ENCODE results near the gene RELL2. TPM values are rescaled to one million over a fixed set of nuclear protein-coding genes. Genes with fewer than 3 reads are reported as not detected.

Gene RELL2
- total RNA-seq, 1 donor from 2014 or later: 12.9 TPM

GRCh38 chr5:141598391-141599345 is 38.1 kb upstream of the RELL2 start:
- Histone ChIP-seq H3K4me2 (ENCODE audit: low read length) (peak overlapping the region; percentile 25), H3K4me1 (ENCODE audit: insufficient read depth, low read length) (no peaks in the 10 kb centered on the region), H2AFZ (ENCODE audit: low read depth, low read length) (no peak overlapping the region), H3K79me2 (ENCODE audit: insufficient read depth, low read length) (peaks cover 79% of the 10 kb centered on the region), H4K20me1 (ENCODE audit: insufficient read depth, low read length) (peaks cover 35% of the 10 kb centered on the region), H3K36me3 (ENCODE audit: insufficient read depth, low read length) (no peaks in the 10 kb centered on the region), H3K9ac (ENCODE audit: low read length) (no peak overlapping the region), H3K27ac (ENCODE audit: low read depth, low read length) (no peak overlapping the region), H3K4me3 (ENCODE audit: insufficient read depth, low read depth, low read length) (no peak overlapping the region), H3K9me3 (ENCODE audit: insufficient read depth, low read depth, low read length) (no peaks in the 10 kb centered on the region), H3K27me3 (ENCODE audit: insufficient read depth, low read length) (no peaks in the 10 kb centered on the region)
- peaks cover 2% of the 10 kb centered on the region for H3K4me1 Mint-ChIP-seq (ENCODE audit: low read depth, unreplicated experiment)
- H3K27ac Mint-ChIP-seq (ENCODE audit: unreplicated experiment): no peak overlapping the region
- peaks cover 3% of the 10 kb centered on the region for H3K36me3 Mint-ChIP-seq (ENCODE audit: low read depth, unreplicated experiment)
- DNase-seq (ENCODE audit: low read depth) (peak; percentile 57), FAIRE-seq (no peak)
- no peaks in the 10 kb centered on the region for H3K9me3 Mint-ChIP-seq (ENCODE audit: unreplicated experiment)
- TF ChIP-seq, protein P1, sequence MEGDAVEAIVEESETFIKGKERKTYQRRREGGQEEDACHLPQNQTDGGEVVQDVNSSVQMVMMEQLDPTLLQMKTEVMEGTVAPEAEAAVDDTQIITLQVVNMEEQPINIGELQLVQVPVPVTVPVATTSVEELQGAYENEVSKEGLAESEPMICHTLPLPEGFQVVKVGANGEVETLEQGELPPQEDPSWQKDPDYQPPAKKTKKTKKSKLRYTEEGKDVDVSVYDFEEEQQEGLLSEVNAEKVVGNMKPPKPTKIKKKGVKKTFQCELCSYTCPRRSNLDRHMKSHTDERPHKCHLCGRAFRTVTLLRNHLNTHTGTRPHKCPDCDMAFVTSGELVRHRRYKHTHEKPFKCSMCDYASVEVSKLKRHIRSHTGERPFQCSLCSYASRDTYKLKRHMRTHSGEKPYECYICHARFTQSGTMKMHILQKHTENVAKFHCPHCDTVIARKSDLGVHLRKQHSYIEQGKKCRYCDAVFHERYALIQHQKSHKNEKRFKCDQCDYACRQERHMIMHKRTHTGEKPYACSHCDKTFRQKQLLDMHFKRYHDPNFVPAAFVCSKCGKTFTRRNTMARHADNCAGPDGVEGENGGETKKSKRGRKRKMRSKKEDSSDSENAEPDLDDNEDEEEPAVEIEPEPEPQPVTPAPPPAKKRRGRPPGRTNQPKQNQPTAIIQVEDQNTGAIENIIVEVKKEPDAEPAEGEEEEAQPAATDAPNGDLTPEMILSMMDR (IDR thresholded peaks at IDR 0.05; ENCODE audit: insufficient read depth, low read depth, low read length): no peak
- no peak for TF ChIP-seq EZH2 (IDR thresholded peaks at IDR 0.05; ENCODE audit: insufficient read depth, low read length)
- H3K4me3 Mint-ChIP-seq (ENCODE audit: unreplicated experiment): no peak overlapping the region
- no peaks in the 10 kb centered on the region for H3K27me3 Mint-ChIP-seq (ENCODE audit: low read depth, unreplicated experiment)

- no peak overlapping the region for H3K4me3 ChIP-seq (ENCODE audit: insufficient read depth, low read depth, low read length)
- Mint-ChIP-seq H3K36me3 (ENCODE audit: low read depth, unreplicated experiment) (no peaks in the 10 kb centered on the region), H3K27me3 (ENCODE audit: low read depth, unreplicated experiment) (no peaks in the 10 kb centered on the region), H3K27ac (ENCODE audit: unreplicated experiment) (peak overlapping the region; percentile 47), H3K9me3 (ENCODE audit: unreplicated experiment) (no peaks in the 10 kb centered on the region), H3K4me1 (ENCODE audit: low read depth, unreplicated experiment) (peaks cover 9% of the 10 kb centered on the region), H3K4me3 (ENCODE audit: unreplicated experiment) (no peak overlapping the region)
- H3K79me2 ChIP-seq (ENCODE audit: insufficient read depth, low read length): peaks cover 91% of the 10 kb centered on the region
- no peak for FAIRE-seq
- no peak overlapping the region for H3K9ac ChIP-seq (ENCODE audit: low read length)
- H2AFZ ChIP-seq (ENCODE audit: low read depth, low read length): no peak overlapping the region
- H3K27ac ChIP-seq (ENCODE audit: low read depth, low read length): no peak overlapping the region
- no peak overlapping the region for H3K4me2 ChIP-seq (ENCODE audit: low read length)
- no peak for DNase-seq (ENCODE audit: low read depth)
- no peak for TF ChIP-seq EZH2 (IDR thresholded peaks at IDR 0.05; ENCODE audit: insufficient read depth, low read length)
- TF ChIP-seq, protein P1 (IDR thresholded peaks at IDR 0.05; ENCODE audit: insufficient read depth, low read depth, low read length): no peak
- no peaks in the 10 kb centered on the region for H3K36me3 ChIP-seq (ENCODE audit: insufficient read depth, low read length)
- H4K20me1 ChIP-seq (ENCODE audit: insufficient read depth, low read length): peaks cover 36% of the 10 kb centered on the region
- H3K4me1 ChIP-seq (ENCODE audit: insufficient read depth, low read length): peaks cover 10% of the 10 kb centered on the region
- no peaks in the 10 kb centered on the region for H3K27me3 ChIP-seq (ENCODE audit: insufficient read depth, low read length)
- H3K9me3 ChIP-seq (ENCODE audit: insufficient read depth, low read depth, low read length): no peaks in the 10 kb centered on the region
These were observed 34.2 kb upstream of the RELL2 start for GRCh38 chr5:141602606-141603005.
